ENCODE results near the gene TSPAN5. TPM values are rescaled to one million over a fixed set of nuclear protein-coding genes. Genes with fewer than 3 reads are reported as not detected.

The TSPAN5 gene
- total RNA-seq, 4 donors from 2014 or later = 2.1 to 5.8 (median 3.8) TPM

DNA sequence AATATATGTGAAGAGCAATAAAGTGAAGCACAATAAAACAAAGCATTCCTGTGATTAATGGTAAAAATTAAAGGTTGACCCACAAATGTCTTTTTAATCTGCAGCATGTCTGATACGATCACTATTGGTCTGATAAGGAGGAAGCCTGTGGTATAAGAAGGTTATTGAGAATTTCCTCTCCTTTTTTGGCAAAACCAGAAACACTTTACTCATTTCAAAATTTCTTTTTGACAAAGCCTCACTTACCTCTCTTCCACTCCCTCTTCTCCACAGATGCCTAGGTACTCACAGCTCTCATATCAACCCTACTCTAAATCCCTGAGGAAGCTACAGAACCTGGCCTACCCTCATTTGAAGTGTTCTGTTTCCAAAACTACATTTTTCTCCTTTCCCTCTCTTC is 56.1 kb downstream of the TSPAN5 start:
- DNase-seq = no peak
- Histone ChIP-seq H3K4me1 (no peaks in the 10 kb centered on the region), H3K9me3 (no peaks in the 10 kb centered on the region), H3K27ac (no peak overlapping the region), H3K4me3 (no peak overlapping the region), H3K36me3 (no peaks in the 10 kb centered on the region), H3K27me3 (no peaks in the 10 kb centered on the region)
- TF ChIP-seq POLR2A (IDR thresholded peaks at IDR 0.05) = no peak
- TF ChIP-seq, protein P1, sequence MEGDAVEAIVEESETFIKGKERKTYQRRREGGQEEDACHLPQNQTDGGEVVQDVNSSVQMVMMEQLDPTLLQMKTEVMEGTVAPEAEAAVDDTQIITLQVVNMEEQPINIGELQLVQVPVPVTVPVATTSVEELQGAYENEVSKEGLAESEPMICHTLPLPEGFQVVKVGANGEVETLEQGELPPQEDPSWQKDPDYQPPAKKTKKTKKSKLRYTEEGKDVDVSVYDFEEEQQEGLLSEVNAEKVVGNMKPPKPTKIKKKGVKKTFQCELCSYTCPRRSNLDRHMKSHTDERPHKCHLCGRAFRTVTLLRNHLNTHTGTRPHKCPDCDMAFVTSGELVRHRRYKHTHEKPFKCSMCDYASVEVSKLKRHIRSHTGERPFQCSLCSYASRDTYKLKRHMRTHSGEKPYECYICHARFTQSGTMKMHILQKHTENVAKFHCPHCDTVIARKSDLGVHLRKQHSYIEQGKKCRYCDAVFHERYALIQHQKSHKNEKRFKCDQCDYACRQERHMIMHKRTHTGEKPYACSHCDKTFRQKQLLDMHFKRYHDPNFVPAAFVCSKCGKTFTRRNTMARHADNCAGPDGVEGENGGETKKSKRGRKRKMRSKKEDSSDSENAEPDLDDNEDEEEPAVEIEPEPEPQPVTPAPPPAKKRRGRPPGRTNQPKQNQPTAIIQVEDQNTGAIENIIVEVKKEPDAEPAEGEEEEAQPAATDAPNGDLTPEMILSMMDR (IDR thresholded peaks at IDR 0.05) = no peak

DNA sequence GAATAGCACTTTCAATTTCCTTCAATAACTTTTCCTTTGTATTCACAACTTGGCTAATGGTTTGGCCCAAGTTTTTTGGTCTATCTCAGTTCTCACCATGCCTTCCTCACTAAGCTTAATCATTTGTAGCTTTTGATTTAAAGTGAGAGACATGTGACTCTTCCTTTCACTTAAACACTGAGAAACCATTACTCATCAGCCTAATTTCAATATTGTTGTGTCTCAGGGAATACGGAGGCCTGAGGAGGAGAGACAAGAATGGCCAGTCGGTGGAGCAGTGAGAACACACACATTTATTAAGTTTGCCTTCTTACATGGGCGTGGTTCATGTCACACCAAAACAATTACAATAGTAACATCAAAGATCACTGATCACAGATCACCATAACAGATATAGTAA is 56.7 kb downstream of the TSPAN5 start:
- no peak overlapping the region for H3K4me3 ChIP-seq
- H3K27ac ChIP-seq = no peak overlapping the region
- H3K36me3 ChIP-seq = no peaks in the 10 kb centered on the region
- no peak for TF ChIP-seq POLR2A (IDR thresholded peaks at IDR 0.05)
- TF ChIP-seq, protein P1 (IDR thresholded peaks at IDR 0.05) = no peak
- no peaks in the 10 kb centered on the region for H3K27me3 ChIP-seq
- H3K4me1 ChIP-seq = no peaks in the 10 kb centered on the region
- no peaks in the 10 kb centered on the region for H3K9me3 ChIP-seq
- no peak for DNase-seq

DNA sequence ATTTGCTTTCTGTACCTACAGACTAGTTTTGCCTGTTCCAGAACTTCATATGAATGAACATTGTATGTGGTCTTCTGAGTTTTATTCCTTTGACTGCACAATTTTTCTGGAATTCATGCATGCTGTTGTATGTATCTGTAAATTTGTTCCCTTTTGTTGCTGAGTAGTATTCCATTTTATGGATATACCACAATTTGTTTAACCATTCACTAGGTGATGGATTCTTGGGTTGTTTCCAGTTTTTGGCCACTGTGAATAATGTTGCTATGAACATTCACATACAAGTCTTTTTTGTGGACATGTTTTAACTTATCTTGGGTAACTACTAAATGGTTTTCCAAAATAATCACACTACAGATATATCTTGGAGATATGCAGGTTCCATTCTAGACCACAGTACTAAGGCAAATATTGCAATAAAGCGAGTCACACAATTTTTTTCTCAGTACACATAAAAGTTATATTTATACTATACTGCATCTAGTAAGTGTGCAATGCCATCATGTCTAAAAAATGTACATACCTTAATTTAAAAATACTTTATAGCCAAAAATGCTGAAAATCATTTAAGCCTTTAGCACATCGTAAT is 58.7 kb downstream of the TSPAN5 start:
- Histone ChIP-seq H3K4me1 (no peaks in the 10 kb centered on the region), H3K4me3 (no peak overlapping the region), H3K27me3 (no peaks in the 10 kb centered on the region), H3K27ac (no peak overlapping the region), H3K36me3 (no peaks in the 10 kb centered on the region), H3K9me3 (no peaks in the 10 kb centered on the region)
- TF ChIP-seq, protein P1 (IDR thresholded peaks at IDR 0.05) = no peak
- no peak for TF ChIP-seq POLR2A (IDR thresholded peaks at IDR 0.05)
- no peak for DNase-seq

DNA sequence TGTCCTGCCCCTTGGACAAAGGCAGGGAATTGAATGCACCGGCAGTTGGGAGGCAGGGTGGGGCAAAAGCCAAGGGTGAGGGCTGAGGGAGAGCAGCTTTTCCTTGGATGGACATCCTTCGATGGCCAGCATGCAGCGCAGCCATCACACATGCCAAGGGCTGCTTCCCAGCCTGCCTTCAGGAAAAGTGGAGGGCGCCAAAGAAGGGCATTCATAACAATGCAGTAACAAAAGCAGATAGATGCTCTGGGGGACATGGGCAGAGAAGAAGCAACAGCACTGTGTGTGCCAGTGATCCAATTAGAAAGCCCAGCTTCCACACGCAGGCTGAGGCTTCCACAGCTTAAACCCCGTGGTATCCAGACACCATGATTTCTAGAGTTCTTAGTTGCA is 71.5 kb downstream of the TSPAN5 start:
- no peak for DNase-seq
- no peak overlapping the region for H3K27ac ChIP-seq
- H3K4me1 ChIP-seq = no peaks in the 10 kb centered on the region
- H3K36me3 ChIP-seq = no peaks in the 10 kb centered on the region
- H3K9me3 ChIP-seq = no peaks in the 10 kb centered on the region
- TF ChIP-seq, protein P1 (IDR thresholded peaks at IDR 0.05) = no peak
- no peak for TF ChIP-seq POLR2A (IDR thresholded peaks at IDR 0.05)
- no peaks in the 10 kb centered on the region for H3K27me3 ChIP-seq
- H3K4me3 ChIP-seq = no peak overlapping the region

DNA sequence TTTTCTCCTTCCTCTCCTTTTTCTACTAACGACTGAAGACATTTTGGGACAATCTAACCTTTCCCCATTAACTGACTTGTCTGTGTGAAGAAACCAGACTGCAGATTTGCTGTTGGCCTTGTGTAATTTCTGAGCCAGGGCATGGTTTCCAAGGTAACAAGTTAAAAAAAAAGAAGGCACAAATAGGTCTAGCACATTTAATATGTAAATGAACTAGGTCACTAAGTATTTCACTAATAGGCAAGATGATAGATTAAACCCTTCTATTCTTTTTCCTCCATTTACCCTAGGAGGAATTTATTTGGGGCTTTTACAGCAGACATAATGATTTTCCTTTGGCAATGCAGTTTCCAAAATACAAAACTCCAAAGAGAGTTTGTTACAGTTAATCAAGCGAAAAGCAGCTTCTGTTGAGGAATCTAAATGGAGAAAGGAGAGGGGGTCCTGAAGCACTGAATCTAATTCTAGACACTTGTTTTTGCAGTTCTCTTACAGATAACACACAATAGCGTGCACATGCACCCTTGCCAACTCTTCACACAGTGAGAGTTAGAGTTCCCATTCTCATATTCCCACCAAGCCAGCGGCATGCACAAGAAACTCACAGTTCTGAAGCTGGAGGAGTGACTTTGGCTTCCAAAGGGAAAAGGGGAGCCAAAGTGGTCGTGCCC is 72.0 kb downstream of the TSPAN5 start:
- no peak overlapping the region for H3K4me3 ChIP-seq
- H3K9me3 ChIP-seq = no peaks in the 10 kb centered on the region
- no peaks in the 10 kb centered on the region for H3K27me3 ChIP-seq
- DNase-seq = no peak
- no peak overlapping the region for H3K27ac ChIP-seq
- H3K36me3 ChIP-seq = no peaks in the 10 kb centered on the region
- H3K4me1 ChIP-seq = no peaks in the 10 kb centered on the region
- TF ChIP-seq, protein P1 (IDR thresholded peaks at IDR 0.05) = no peak
- no peak for TF ChIP-seq POLR2A (IDR thresholded peaks at IDR 0.05)
